Measurements from ENCODE around the gene TTC3.

DNA sequence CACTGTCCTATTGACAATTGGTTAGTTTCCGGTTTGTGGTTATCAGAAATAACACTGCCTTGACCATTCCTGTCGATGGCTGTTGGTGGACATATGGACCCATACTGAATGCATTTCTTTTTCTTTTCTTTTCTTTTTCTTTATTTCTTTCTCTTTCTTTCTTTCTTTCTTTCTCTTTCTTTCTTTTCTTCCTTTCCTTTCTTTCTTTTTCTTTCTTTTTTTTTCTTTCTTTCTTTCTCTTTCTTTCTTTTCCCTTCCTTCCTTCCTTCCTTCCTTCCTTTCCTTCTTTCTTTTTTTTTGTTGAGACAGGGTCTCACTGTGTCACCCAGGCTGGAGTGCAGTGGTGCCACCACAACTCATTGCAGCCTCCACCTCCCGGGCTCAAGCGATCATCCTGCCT lies 42.2 kb upstream of the TTC3 start:
- TF ChIP-seq POLR2AphosphoS5 (IDR thresholded peaks at IDR 0.05; ENCODE audit: borderline replicate concordance, low read depth, low read length) = no peak
- no peak for TF ChIP-seq EZH2 (IDR thresholded peaks at IDR 0.05)
